Mesendoderm (in vitro differentiated cells): ENCODE data around the gene STAMBPL1.
"Not testable (repeated sequence)": the region's sequence is repeated elsewhere in the genome, so short reads cannot be mapped to it uniquely, and the experiment has no call there.

ENCODE experiments used
- DNase-seq: peaks from one replicate; pipeline ENCODE4 v3.0.0; 2013
- H2AK5ac ChIP-seq: 2 replicates; pipeline ENCODE4 v1.6.1; 2013; ENCODE audit warnings: low read length, inconsistent platforms
- H2BK120ac ChIP-seq: 2 replicates; pipeline ENCODE4 v1.6.1; 2013; ENCODE audit warnings: low read depth, mild to moderate bottlenecking, low read length, moderate library complexity, mixed read lengths
- H2BK15ac ChIP-seq: replicated peaks from 2 replicates; pipeline ENCODE4 v1.6.1; 2013; ENCODE audit warnings: low read depth, mild to moderate bottlenecking, moderate library complexity
- H2BK5ac ChIP-seq: 2 replicates; pipeline ENCODE4 v1.6.1; 2013; ENCODE audit warnings: low read length, inconsistent platforms
- H3K18ac ChIP-seq: 2 replicates; pipeline ENCODE4 v1.6.1; 2013; ENCODE audit warnings: mild to moderate bottlenecking, low read length, mixed read lengths
- H3K23ac ChIP-seq: one replicate; pipeline ENCODE4 v1.6.1; 2013; ENCODE audit warnings: low read length
- H3K27ac ChIP-seq: 2 replicates; pipeline ENCODE4 v1.5.1; 2013; ENCODE audit warnings: low read depth, mild to moderate bottlenecking, inconsistent platforms, low read length, moderate library complexity
- H3K27me3 ChIP-seq: 2 replicates; pipeline ENCODE4 v1.6.1; 2013; ENCODE audit warnings: low read length, control low read depth, mild to moderate bottlenecking, inconsistent platforms; ENCODE audit not compliant: insufficient read depth, poor library complexity
- H3K36me3 ChIP-seq: 2 replicates; pipeline ENCODE4 v1.6.1; 2013; ENCODE audit warnings: low read length, inconsistent platforms; ENCODE audit not compliant: control insufficient read depth, insufficient read depth
- H3K4ac ChIP-seq: one replicate; pipeline ENCODE4 v1.6.1; 2013; ENCODE audit warnings: low read depth, mild to moderate bottlenecking, low read length, moderate library complexity
- H3K4me1 ChIP-seq: 2 replicates; pipeline ENCODE4 v1.6.1; 2013; ENCODE audit warnings: low read depth, low read length, inconsistent platforms; ENCODE audit not compliant: control insufficient read depth
- H3K4me2 ChIP-seq: 2 replicates; pipeline ENCODE4 v1.6.1; 2013; ENCODE audit warnings: low read length
- H3K4me3 ChIP-seq: 2 replicates; pipeline ENCODE4 v1.5.1; 2013; ENCODE audit warnings: mild to moderate bottlenecking, low read length
- H3K56ac ChIP-seq: one replicate; pipeline ENCODE4 v1.6.1; 2013; ENCODE audit warnings: low read length
- H3K79me1 ChIP-seq: 2 replicates; pipeline ENCODE4 v1.6.1; 2013; ENCODE audit warnings: low read length, inconsistent platforms
- H3K79me2 ChIP-seq: 2 replicates; pipeline ENCODE4 v1.6.1; 2013; ENCODE audit warnings: mild to moderate bottlenecking, low read length; ENCODE audit not compliant: control insufficient read depth, insufficient read depth
- H3K9ac ChIP-seq: 2 replicates; pipeline ENCODE4 v1.6.1; 2013; ENCODE audit warnings: low read length, inconsistent platforms
- H4K5ac ChIP-seq: one replicate; pipeline ENCODE4 v1.6.1; 2013; ENCODE audit warnings: low read length
- H4K8ac ChIP-seq: one replicate; pipeline ENCODE4 v1.6.1; 2013; ENCODE audit warnings: low read depth, mild to moderate bottlenecking, control low read depth, low read length, moderate library complexity
- WGBS: extraction: QIAGEN DNeasy Blood & Tissue Kit; methylation state at CpG from one replicate; pipeline ENCODE4 v1.1.7; 2013; ENCODE audit warnings: low lambda C conversion rate, missing lambda C conversion rate; ENCODE audit not compliant: insufficient coverage; ENCODE audit errors: extremely low coverage; 5-methylcytosine and 5-hydroxymethylcytosine counted together

Gene STAMBPL1

GRCh38 chr10:88882646-88883447 is 2.8 kb downstream of the STAMBPL1 start:
- H3K56ac ChIP-seq, H3K27ac ChIP-seq, H2BK5ac ChIP-seq, H2BK120ac ChIP-seq, DNase-seq, H3K27me3 ChIP-seq, H3K79me2 ChIP-seq, H4K8ac ChIP-seq, H3K36me3 ChIP-seq, H3K4me3 ChIP-seq, H3K18ac ChIP-seq, H3K9ac ChIP-seq, H3K23ac ChIP-seq, H4K5ac ChIP-seq, H2AK5ac ChIP-seq, H2BK15ac ChIP-seq, H3K4ac ChIP-seq, H3K79me1 ChIP-seq, H3K4me2 ChIP-seq, H3K4me1 ChIP-seq: not testable (repeated sequence)
- WGBS, result 100% methylated on average over 1 of the region's 8 CpGs

DNA sequence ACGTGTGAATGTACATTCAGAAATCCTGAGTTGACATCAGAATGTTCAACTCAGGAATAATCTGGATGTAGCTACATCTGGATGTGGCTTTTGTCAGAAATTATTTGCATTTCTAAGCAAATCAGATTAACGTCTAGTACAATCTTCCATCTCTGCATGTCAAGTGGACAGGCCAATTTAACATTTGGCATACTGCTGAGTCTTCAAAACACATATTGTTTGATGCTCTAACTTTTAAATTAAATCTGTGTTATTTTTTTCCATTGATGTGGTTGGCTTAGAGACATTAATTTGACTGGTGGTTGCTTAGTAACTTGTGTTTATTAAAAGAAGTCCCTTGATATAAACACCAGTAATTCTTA is 3.4 kb downstream of the STAMBPL1 start:
- H2BK15ac ChIP-seq, result no peak overlapping the region
- H3K56ac ChIP-seq, result no peak overlapping the region
- no peaks in the 10 kb centered on the region for H3K27me3 ChIP-seq
- no peak overlapping the region for H3K23ac ChIP-seq
- H3K18ac ChIP-seq, result no peak overlapping the region
- H3K79me2 ChIP-seq, result no peaks in the 10 kb centered on the region
- no peak overlapping the region for H2AK5ac ChIP-seq
- H3K4me1 ChIP-seq, result no peaks in the 10 kb centered on the region
- no CpG with 5 or more reads among the region's 2 CpGs for WGBS
- no peak overlapping the region for H3K4me2 ChIP-seq
- no peak overlapping the region for H3K4ac ChIP-seq
- H4K5ac ChIP-seq, result no peak overlapping the region
- H3K9ac ChIP-seq, result no peak overlapping the region
- H3K4me3 ChIP-seq, result no peak overlapping the region
- H4K8ac ChIP-seq, result no peak overlapping the region
- H3K79me1 ChIP-seq, result no peaks in the 10 kb centered on the region
- H3K36me3 ChIP-seq, result no peaks in the 10 kb centered on the region
- H3K27ac ChIP-seq, result no peak overlapping the region
- H2BK120ac ChIP-seq, result no peak overlapping the region
- DNase-seq, result no peak
- H2BK5ac ChIP-seq, result no peak overlapping the region

DNA sequence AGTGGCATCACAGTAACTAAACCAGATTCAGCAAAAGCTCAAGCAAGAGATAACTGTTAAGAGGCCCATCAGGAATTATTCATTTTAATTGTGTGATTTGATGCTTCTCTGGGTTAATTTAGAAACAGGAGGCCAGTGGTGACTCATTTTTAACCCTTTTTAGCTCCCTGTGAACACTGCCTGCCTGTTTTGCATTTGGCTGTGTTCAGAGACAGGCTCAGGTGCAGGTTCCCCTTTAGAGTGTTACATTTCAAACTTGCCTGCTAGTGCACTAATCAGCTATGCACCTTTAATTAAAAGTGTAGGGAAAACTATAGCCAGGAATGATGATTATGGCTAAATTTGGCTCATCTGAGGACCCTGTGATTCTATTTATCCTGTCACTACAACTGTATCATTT is 6.5 kb downstream of the STAMBPL1 start:
- no peak overlapping the region for H4K8ac ChIP-seq
- no peak overlapping the region for H2BK120ac ChIP-seq
- no peaks in the 10 kb centered on the region for H3K27me3 ChIP-seq
- H3K79me1 ChIP-seq, result no peaks in the 10 kb centered on the region
- H2BK15ac ChIP-seq, result no peak overlapping the region
- H3K4me1 ChIP-seq, result no peaks in the 10 kb centered on the region
- H3K18ac ChIP-seq, result no peak overlapping the region
- H3K4me2 ChIP-seq, result no peak overlapping the region
- no peak for DNase-seq
- H3K56ac ChIP-seq, result no peak overlapping the region
- H4K5ac ChIP-seq, result no peak overlapping the region
- no peak overlapping the region for H3K27ac ChIP-seq
- H3K9ac ChIP-seq, result no peak overlapping the region
- no peak overlapping the region for H2BK5ac ChIP-seq
- no peak overlapping the region for H3K4ac ChIP-seq
- H3K23ac ChIP-seq, result no peak overlapping the region
- H2AK5ac ChIP-seq, result no peak overlapping the region
- H3K79me2 ChIP-seq, result no peaks in the 10 kb centered on the region
- H3K4me3 ChIP-seq, result no peak overlapping the region
- H3K36me3 ChIP-seq, result no peaks in the 10 kb centered on the region

DNA sequence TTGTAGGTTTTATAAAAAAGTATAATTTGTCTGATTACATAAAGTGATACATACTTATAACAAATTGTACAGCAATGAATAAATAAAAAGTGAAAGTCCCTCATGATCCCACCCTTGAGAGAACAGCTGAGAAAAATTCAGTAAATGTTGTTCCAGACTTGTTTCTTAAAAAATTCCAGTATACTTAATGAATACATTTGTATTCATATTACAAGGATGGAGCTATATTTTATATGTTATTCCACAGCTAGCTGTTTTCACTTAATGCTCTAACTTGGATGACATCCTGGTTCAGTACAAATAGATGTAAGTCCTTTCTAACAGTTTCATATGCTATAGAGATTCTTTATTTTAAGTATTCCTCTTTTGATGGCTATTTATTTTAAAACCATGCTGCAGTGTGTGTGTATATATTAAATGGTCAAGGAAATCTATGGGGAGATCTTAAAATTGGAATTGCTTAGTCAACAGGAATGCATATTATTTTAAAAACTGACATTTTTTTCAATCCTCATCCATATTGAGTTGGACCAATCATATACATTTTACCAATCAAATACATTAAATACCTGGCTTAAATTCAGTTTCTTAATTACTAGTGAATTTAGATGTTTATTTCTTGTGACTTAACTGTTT is 8.9 kb downstream of the STAMBPL1 start:
- no peak overlapping the region for H2BK5ac ChIP-seq
- no peaks in the 10 kb centered on the region for H3K36me3 ChIP-seq
- H3K4me3 ChIP-seq, result no peak overlapping the region
- H3K79me1 ChIP-seq, result no peaks in the 10 kb centered on the region
- no peak overlapping the region for H3K23ac ChIP-seq
- H4K5ac ChIP-seq, result no peak overlapping the region
- no peak for DNase-seq
- H3K56ac ChIP-seq, result no peak overlapping the region
- no peak overlapping the region for H2AK5ac ChIP-seq
- H4K8ac ChIP-seq, result no peak overlapping the region
- H3K27me3 ChIP-seq, result no peaks in the 10 kb centered on the region
- H3K4me1 ChIP-seq, result no peaks in the 10 kb centered on the region
- no peak overlapping the region for H3K9ac ChIP-seq
- no peaks in the 10 kb centered on the region for H3K79me2 ChIP-seq
- H2BK120ac ChIP-seq, result no peak overlapping the region
- no peak overlapping the region for H3K4ac ChIP-seq
- H3K4me2 ChIP-seq, result no peak overlapping the region
- no peak overlapping the region for H3K18ac ChIP-seq
- H3K27ac ChIP-seq, result no peak overlapping the region
- H2BK15ac ChIP-seq, result no peak overlapping the region

- no CpG with 5 or more reads among the region's 1 CpG for WGBS
- no peaks in the 10 kb centered on the region for H3K4me1 ChIP-seq
- DNase-seq, result no peak
- no peak overlapping the region for H4K5ac ChIP-seq
- H3K79me1 ChIP-seq, result no peaks in the 10 kb centered on the region
- H2BK15ac ChIP-seq, result no peak overlapping the region
- H3K27me3 ChIP-seq, result no peaks in the 10 kb centered on the region
- H3K18ac ChIP-seq, result no peak overlapping the region
- H3K4ac ChIP-seq, result no peak overlapping the region
- no peak overlapping the region for H2BK5ac ChIP-seq
- no peak overlapping the region for H3K23ac ChIP-seq
- H3K4me2 ChIP-seq, result no peak overlapping the region
- H4K8ac ChIP-seq, result no peak overlapping the region
- no peak overlapping the region for H2BK120ac ChIP-seq
- no peak overlapping the region for H3K9ac ChIP-seq
- no peaks in the 10 kb centered on the region for H3K79me2 ChIP-seq
- H3K56ac ChIP-seq, result no peak overlapping the region
- no peak overlapping the region for H3K4me3 ChIP-seq
- H3K27ac ChIP-seq, result no peak overlapping the region
- H3K36me3 ChIP-seq, result no peaks in the 10 kb centered on the region
- H2AK5ac ChIP-seq, result no peak overlapping the region
Observed at GRCh38 chr10:88889559-88890337, 9.7 kb downstream of the STAMBPL1 start.
